ENCODE data around the gene FAM53B. TPM values are rescaled to one million over a fixed set of nuclear protein-coding genes. Genes with fewer than 3 reads are reported as not detected.
A peak's percentile ranks its signal among the peaks of the same experiment; 100 is the strongest.

FAM53B gene
- total RNA-seq, 1 experiment from 2014 or later = 13.7 TPM

DNA sequence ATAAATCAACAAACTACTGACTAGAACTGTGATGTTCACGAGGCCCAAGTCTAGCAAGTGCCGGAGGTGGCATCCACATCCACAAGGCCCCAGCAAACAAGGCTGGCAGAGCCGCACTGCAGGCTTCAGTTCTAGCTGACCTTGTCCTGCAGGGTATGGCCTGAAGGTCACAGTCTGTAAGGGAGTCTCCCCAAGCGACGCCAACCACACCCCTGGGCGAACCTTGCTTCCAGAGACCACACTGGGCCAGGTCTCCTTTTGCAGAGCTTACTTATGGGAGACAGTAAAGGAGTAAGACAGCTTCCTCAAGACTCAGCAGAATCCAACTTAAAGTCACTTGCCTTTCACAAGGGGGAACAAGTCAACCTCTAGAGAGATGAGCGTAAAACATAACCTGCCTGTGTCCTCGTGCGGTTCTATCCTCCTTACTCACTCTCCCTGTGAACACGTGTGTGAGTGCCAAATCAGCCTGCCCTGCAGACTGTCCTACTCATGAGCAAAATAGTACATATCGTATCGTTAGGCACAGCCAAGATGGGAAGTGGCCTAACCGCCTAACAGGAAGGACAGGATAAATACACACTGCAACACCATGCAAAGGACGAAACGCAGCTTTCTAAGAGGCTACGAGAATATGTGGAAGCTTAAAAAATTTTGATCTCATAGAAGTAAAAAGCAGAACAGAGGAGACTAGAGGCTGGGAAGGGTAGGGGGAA is 22.7 kb downstream of the FAM53B start:
- Histone ChIP-seq H3K9me3 (no peaks in the 10 kb centered on the region), H3K36me3 (ENCODE audit: control insufficient read depth, insufficient read depth, low read length) (no peaks in the 10 kb centered on the region), H3K4me3 (ENCODE audit: low read depth, low read length) (no peak overlapping the region), H3K27me3 (replicated peaks; ENCODE audit: control insufficient read depth, insufficient read depth, low read length) (no peaks in the 10 kb centered on the region), H3K4me1 (no peaks in the 10 kb centered on the region)
- intact Hi-C loops (cut with micrococcal nuclease; ENCODE audit: unreplicated experiment) = no loop called here
- Mint-ChIP-seq H3K27ac (ENCODE audit: unreplicated experiment) (no peak overlapping the region), H3K4me3 (ENCODE audit: unreplicated experiment) (no peak overlapping the region), H3K36me3 (ENCODE audit: insufficient read depth, unreplicated experiment) (peaks cover 6% of the 10 kb centered on the region), H3K27me3 (ENCODE audit: insufficient read depth, unreplicated experiment) (no peaks in the 10 kb centered on the region), H3K9me3 (ENCODE audit: unreplicated experiment) (no peaks in the 10 kb centered on the region), H3K4me1 (ENCODE audit: low read depth, unreplicated experiment) (no peaks in the 10 kb centered on the region)
- ChIA-PET CTCF (no interaction called here), POLR2A (no interaction called here)
- no TSS peak for BruUV-seq (replicated peaks)
- no peak for DNase-seq
- TF ChIP-seq, protein P1, sequence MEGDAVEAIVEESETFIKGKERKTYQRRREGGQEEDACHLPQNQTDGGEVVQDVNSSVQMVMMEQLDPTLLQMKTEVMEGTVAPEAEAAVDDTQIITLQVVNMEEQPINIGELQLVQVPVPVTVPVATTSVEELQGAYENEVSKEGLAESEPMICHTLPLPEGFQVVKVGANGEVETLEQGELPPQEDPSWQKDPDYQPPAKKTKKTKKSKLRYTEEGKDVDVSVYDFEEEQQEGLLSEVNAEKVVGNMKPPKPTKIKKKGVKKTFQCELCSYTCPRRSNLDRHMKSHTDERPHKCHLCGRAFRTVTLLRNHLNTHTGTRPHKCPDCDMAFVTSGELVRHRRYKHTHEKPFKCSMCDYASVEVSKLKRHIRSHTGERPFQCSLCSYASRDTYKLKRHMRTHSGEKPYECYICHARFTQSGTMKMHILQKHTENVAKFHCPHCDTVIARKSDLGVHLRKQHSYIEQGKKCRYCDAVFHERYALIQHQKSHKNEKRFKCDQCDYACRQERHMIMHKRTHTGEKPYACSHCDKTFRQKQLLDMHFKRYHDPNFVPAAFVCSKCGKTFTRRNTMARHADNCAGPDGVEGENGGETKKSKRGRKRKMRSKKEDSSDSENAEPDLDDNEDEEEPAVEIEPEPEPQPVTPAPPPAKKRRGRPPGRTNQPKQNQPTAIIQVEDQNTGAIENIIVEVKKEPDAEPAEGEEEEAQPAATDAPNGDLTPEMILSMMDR (IDR thresholded peaks at IDR 0.05; ENCODE audit: insufficient read depth in 1 of 2, low read depth in 1 of 2, low read length in 1 of 2, severe bottlenecking in 1 of 2, unreplicated experiment in 1 of 2) = no peak

DNA sequence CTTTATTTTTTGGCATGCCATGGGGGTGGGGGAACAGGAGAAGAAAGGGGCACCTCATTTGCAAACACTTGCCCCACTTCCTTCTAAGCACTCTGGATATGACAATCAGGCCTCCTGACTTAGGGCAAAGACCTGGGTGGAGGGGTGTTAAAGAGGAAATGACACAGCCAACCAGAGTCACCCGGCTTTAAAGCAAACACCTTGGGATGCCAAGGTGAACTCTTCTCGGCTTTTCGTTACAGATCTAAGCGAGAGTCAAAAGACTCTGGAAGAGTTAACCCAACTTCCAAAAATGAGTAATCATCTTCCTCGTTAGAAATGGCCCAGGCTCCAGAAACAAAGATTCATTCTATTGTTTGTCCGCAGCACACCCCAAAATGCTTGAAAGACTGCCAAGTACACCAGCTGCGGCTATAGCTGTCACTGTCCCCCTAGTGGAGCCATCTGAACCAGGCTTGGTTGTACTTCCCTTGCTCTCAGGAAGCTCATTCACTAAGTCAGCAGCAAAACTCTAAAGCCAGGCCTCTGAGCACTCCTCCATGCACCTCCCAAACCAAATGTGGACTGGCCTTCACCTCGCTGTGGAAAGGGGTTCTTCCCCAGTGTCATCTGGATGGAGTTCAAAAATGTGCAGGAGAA is 24.8 kb downstream of the FAM53B start:
- TF ChIP-seq, protein P1 (IDR thresholded peaks at IDR 0.05; ENCODE audit: insufficient read depth in 1 of 2, low read depth in 1 of 2, low read length in 1 of 2, severe bottlenecking in 1 of 2, unreplicated experiment in 1 of 2) = peak; percentile 20 to 31
- H3K9me3 ChIP-seq = no peaks in the 10 kb centered on the region
- ChIA-PET CTCF (interaction anchor here (1.6 kb wide), 1 partner anchor 22 kb away, joined by 5 read pairs; no protein-coding TSS in a partner anchor), POLR2A (no interaction called here)
- H3K4me1 Mint-ChIP-seq (ENCODE audit: low read depth, unreplicated experiment) = no peaks in the 10 kb centered on the region
- H3K36me3 ChIP-seq (ENCODE audit: control insufficient read depth, insufficient read depth, low read length) = no peaks in the 10 kb centered on the region
- peaks cover 6% of the 10 kb centered on the region for H3K36me3 Mint-ChIP-seq (ENCODE audit: insufficient read depth, unreplicated experiment)
- H3K4me3 Mint-ChIP-seq (ENCODE audit: unreplicated experiment) = no peak overlapping the region
- intact Hi-C loops (cut with micrococcal nuclease; ENCODE audit: unreplicated experiment) = no loop called here
- no peaks in the 10 kb centered on the region for H3K27me3 ChIP-seq (replicated peaks; ENCODE audit: control insufficient read depth, insufficient read depth, low read length)
- no peak overlapping the region for H3K27ac Mint-ChIP-seq (ENCODE audit: unreplicated experiment)
- DNase-seq = no peak
- BruUV-seq (replicated peaks) = no TSS peak
- H3K9me3 Mint-ChIP-seq (ENCODE audit: unreplicated experiment) = no peaks in the 10 kb centered on the region
- H3K4me3 ChIP-seq (ENCODE audit: low read depth, low read length) = no peak overlapping the region
- no peaks in the 10 kb centered on the region for H3K4me1 ChIP-seq
- H3K27me3 Mint-ChIP-seq (ENCODE audit: insufficient read depth, unreplicated experiment) = no peaks in the 10 kb centered on the region

DNA sequence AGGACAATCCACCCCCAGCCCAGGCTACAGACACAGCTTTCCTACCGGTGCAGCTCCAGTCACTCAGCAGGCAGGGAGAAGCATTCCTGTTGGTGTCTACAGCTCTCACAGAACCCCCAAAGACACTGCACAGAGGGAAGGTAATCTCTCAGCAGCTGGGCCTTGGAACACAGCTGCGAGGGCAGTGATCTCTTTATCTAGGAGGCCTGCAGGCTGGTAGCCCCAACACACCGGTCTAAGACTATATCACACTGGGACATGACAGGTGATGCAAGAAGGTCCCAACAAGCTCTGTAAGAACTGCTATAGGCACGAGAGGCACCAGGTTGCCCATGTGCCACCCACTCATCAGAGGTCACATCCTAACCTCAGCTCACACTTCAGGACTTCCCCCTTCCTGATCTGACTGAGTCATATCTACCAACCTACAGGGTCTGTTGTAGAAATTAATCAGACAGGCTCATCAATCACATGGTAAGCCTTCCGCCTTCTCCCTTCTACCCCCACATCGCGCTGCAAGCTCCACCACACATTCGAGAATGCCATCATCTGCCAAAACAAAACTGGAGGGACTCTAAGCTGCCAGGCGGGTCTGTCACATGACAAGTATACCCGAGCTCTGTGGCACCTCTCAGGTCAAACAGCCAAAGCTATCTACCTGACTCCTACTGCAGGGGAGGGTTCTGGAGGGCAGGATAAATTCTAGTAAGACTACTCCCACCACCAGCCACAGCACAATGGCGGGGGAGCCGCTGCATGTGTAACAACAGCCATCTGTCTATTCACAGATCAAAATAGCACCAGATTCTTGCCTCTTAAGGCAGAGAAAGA is 26.1 kb downstream of the FAM53B start:
- Mint-ChIP-seq H3K4me3 (ENCODE audit: unreplicated experiment) (no peak overlapping the region), H3K36me3 (ENCODE audit: insufficient read depth, unreplicated experiment) (peaks cover 6% of the 10 kb centered on the region), H3K9me3 (ENCODE audit: unreplicated experiment) (no peaks in the 10 kb centered on the region), H3K27ac (ENCODE audit: unreplicated experiment) (no peak overlapping the region), H3K27me3 (ENCODE audit: insufficient read depth, unreplicated experiment) (no peaks in the 10 kb centered on the region), H3K4me1 (ENCODE audit: low read depth, unreplicated experiment) (no peaks in the 10 kb centered on the region)
- intact Hi-C loops (cut with micrococcal nuclease; ENCODE audit: unreplicated experiment) = no loop called here
- ChIA-PET POLR2A (no interaction called here), CTCF (interaction anchor here (1.6 kb wide), 1 partner anchor 23 kb away, joined by 5 read pairs; no protein-coding TSS in a partner anchor)
- H3K27me3 ChIP-seq (replicated peaks; ENCODE audit: control insufficient read depth, insufficient read depth, low read length) = no peaks in the 10 kb centered on the region
- H3K4me1 ChIP-seq = no peaks in the 10 kb centered on the region
- H3K9me3 ChIP-seq = no peaks in the 10 kb centered on the region
- H3K4me3 ChIP-seq (ENCODE audit: low read depth, low read length) = no peak overlapping the region
- no peak for DNase-seq
- TF ChIP-seq, protein P1 (IDR thresholded peaks at IDR 0.05; ENCODE audit: insufficient read depth in 1 of 2, low read depth in 1 of 2, low read length in 1 of 2, severe bottlenecking in 1 of 2, unreplicated experiment in 1 of 2) = no peak
- no TSS peak for BruUV-seq (replicated peaks)
- H3K36me3 ChIP-seq (ENCODE audit: control insufficient read depth, insufficient read depth, low read length) = no peaks in the 10 kb centered on the region
